CD4-positive, alpha-beta T cell treated with Interferon alpha-2 for 1 hour (primary cell): ENCODE data around the gene TRAK2.
A peak's percentile ranks its signal among the peaks of the same experiment; 100 is the strongest.

Source experiments
- DNase-seq, 2 donors: peaks; one replicate each; pipeline ENCODE4 v3.0.0-alpha.2; 2020 to 2022

Gene TRAK2

DNA sequence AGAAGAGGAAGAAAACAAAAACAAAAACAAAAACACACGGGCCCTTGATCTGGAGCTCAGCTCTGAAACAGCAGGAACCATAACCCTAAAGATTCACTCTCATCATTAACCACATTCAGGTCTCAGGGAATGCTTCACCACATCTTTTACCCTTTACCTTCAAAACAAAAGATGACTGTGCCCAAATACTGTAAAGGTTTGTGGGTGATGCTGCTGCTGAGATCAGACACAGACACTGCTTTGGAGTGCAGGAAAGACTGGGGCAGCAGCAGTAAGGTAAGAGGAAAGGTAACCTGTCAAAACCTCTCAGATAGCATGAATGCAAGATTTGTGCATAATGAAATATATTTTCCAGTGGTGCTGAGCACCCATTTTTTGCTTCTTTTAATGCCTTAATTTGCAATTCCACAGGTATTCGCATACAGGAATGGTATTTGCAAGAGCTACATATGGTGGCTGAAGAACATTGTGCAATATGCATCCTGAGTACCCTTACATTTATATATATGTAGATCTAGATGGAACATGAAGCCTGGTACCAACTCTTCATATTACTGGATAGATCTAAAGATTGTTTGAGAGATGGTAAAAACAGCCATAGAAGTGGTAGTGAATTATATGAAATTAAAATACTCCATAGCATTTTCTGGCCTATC, 90.1 kb downstream of the TRAK2 start:
- DNase-seq, result no peak

DNA sequence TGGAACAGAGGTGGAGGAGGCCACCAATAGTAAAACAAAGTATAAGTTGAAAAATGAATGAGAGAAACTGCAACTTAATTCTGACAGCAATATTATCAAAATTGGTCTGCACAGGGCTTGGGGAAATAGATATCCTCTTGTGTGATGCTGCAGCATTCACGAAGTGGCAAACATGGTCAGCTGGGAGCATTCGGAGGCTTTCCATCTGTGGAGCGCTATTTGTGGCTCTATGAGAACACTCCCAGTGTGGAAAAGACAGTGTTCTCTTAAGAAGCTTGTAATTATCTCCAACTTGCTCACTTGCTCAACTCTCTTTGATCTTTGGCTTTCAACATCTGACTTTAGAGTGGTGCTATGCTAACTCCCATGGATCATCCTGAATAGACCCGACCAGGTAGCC, 91.0 kb downstream of the TRAK2 start:
- no peak for DNase-seq

DNA sequence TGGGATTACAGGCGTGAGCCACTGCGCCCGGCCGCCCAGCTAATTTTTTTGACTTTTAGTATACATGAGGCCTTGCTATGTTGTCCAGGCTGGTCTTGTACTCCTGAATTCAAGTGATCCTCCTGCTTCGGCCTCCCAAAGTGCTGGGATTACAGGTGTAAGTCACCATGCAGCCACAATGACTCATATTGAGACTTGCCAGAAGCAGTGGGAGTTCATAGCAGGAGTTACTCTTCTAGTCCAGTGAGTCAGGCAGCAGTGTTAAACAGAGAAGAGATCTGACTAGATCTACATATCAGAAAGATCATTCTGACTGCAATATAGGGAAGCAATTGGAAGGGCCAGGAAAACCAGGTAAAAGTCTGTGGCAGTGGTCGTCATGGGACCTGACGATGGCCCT, 92.6 kb downstream of the TRAK2 start:
- DNase-seq, result no peak

DNA sequence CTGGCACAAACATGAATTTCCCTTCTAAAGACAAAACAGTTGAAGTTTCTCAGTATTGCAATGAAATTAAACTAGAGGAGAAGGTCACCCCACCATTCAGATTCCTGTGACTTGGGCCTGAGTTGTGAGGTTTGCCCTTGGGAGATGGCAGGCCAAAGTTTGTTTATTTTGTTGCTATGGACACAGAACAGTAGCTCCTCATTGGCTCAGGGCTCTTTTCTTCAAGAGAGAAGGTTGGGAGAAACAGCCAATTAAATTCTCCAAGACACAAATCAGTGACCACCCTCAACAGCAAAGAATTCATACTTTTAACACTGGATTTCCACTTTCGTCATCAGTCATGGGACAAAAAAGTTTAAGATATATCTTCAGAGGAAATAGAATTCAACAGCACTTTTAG, 94.0 kb downstream of the TRAK2 start, which contains the start of gene FLACC1:
Gene FLACC1 (minus strand): TSS at position 125 of the 400 bp plus-strand sequence. CDS start 5,941 bp downstream, outside the sequence.
- peak in 1 of 2 donors; percentile 6 for DNase-seq

DNA sequence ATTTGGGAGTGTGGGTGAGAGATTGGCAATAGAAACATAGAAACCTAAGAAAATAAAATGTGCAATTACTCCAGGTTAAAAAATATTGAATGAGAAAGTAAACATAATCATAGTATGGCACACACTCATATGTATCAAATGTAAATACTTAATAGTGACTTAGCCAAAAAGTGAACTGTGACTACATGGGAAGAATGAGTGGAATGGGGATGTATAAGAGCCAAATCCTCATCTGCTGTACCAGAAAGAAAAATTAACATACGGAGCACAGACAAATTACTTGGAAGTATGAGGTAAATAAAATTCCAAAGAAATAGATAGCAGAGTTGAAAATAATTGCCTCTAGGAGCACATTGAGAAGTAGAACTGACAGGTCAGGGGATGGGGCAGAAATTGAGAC, 98.1 kb downstream of the TRAK2 start:
- DNase-seq, result no peak

DNA sequence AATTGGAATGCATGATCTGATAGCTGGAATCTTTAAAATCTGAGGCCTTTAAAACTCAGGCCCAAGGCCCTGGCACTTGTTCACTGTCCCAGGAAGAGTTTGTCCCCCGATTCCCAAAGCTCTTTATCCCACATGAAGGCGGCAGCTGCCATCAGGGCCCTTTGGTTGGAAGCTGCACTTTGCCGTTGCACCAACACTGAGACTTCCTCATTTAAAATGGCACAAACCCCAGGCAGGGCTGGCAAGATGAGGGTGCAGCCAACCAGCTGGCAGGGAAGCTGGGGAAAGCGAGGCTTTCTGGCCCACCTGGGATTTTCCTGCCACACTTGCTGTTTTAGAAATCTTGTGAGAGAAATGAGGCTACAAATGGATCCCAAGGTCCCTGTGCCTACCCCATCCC, 100.4 kb downstream of the TRAK2 start:
- DNase-seq, result no peak

DNA sequence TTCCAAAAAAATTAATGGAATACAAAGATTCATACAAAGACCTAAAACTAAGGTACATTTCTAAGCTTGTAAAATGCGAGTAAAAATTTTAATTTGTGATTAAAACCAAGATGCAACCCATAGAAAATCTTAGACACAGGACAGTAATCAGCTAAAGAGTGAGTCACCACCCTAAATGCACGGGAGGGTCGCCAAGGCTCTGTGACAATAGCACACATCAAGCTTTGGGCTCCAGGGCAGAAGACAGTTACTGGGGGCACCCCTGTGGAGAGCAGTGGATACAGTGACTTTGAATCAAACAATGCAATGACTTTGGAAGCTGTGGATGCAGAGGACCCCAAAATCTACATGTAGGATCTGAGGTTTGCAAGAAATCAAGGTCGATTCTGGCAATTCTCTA, 101.7 kb downstream of the TRAK2 start:
- no peak for DNase-seq

DNA sequence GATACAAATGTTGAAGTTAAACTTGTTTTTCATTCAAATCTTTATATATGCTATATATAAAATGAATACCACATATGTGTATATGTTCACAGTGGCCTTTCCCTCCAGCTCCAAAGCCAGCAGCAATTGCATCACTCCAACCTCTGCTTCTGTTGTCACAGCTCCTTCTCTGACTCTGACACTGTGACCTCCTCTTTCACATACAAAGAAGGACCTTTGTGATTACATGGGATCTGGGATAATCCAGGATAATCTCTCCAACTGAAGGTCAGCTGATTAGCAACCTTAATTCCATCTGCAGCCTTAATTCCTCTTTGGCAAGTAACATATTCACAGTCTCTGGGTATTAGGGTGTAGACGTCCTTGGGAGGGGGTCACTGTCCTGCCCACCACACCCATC, 102.5 kb downstream of the TRAK2 start:
- DNase-seq, result no peak

DNA sequence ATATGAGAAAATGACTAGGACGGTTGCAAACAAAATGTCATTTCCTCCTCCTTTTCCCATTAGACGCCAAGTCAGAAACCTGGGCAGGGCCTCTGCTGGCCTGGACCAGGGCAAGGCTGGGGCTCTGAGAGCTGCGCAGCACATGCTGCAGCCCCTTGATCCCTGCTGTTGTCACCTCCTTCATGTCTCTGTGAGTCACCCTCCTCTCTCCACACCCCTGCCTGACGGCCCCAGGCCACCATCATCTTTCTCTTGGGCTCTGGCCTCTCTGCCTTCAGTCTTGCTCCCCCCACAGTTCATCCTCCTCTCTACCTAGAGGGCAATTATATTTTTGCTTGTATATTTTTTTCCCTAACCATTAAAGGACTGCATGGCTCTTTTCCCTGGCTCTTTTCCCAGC, 104.1 kb downstream of the TRAK2 start:
- DNase-seq, result no peak

DNA sequence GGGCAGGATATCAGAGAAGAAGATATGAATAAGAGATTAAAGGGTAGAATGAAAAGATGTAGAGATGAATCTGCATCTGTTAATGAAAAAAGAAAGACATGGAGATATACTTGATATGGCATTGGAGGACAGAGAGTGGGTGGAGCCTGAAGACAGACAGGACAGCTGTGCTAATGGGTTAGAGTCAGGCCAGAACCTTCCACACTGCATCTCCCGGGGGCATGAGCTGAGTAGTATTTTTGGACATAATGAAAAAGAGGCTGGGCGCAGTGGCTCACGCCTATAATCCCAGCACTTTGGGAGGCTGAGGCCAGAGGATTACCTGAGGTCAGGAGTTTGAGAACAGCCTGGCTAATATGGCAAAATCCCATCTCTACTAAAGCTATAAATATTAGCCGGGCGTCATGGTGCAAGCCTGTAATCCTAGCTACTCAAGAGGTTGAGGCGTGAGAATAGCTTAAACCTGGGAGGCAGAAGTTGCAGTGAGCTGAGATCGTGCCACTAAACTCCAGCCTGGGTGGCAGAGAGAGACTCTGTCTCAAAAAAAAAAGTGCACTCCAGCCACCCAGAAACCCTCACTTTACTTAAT, 105.5 kb downstream of the TRAK2 start:
- DNase-seq, result no peak

DNA sequence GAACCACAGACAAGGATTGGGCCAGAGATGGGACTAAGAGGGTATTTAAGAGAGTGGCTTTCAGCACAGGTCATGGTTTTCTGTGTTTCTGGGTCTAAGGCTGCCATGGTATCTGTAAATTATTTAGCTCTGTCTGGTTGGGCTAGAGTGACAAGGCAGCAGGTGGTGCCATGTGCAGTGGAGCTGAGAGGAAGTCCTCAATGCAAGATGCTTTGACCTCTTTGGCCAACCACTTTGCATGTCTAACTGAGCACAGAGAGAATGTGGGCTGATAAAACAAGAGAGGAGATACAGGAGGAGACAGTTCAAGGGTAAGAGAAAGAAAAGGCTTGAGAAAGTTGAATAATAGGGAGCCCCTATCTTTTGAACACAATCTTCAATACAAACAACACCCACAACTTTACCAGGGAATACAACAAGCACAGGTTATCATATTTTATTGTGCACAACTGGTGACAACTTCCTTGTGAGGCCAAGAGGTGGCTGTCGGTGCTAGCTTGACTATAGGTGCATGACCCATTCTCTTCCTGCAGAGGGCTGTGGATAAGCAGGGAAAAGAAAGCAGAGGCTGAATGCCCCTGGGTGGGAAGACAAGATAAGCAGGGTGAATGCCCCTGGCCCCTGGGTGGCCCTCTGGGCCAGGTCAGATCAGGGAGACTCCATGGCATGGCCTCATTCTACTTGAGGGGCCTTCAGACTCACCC, 106.4 kb downstream of the TRAK2 start:
- DNase-seq, result no peak

DNA sequence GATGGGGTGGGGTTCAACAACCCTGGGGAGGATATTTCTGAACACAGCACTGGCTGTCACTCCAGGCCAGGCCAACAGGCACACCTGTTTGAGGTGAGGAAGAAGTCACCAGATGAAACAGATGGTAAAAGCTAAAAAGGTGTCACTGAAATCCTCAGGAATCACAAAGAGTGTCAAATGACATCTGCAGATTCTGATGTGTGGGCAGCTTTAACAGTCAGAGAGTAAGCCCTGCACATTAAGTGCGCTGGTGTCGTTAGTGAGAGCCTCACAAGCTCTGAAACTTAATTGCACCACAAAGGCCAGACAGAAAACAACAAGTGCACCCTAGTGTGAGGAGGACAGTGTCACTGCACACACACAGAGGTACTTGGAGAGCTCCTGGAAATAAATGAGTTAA, 107.7 kb downstream of the TRAK2 start:
- no peak for DNase-seq

DNA sequence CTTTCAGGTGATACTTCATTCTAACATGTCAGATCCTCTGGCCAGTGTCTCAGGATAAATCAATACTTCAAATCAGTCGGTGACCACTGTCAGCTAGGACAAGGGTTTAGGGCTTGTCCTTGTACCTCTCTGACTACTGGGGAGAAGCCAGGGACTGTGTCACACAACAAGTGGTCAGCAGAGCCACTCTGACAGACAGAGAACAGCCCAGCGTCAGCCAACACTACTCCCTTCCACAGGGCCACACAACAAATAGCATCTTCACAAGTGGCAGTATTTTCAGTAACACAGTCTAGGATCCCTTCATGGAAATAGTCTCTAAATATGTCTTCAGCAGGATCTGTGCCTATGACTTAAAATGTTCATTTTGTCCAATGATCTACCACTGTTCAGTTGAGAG, 108.3 kb downstream of the TRAK2 start:
- DNase-seq, result no peak

DNA sequence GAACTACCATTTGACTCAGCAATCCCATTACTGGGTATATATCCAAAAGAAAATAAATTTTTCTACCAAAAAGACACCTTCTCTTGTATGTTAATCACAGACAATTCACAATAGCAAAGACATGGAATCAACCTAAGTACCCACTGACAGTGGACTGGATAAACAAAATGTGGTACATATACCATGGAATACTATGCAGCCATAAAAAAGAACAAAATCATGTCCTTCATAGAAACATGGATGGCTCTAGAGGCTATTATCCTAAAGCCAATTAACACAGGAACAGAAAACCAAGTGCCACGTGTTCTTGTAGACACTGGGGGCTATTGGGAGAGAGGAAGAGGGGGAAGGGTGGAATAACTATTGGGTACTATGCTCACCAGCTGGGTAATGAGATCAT, 121.8 kb downstream of the TRAK2 start:
- no peak for DNase-seq

DNA sequence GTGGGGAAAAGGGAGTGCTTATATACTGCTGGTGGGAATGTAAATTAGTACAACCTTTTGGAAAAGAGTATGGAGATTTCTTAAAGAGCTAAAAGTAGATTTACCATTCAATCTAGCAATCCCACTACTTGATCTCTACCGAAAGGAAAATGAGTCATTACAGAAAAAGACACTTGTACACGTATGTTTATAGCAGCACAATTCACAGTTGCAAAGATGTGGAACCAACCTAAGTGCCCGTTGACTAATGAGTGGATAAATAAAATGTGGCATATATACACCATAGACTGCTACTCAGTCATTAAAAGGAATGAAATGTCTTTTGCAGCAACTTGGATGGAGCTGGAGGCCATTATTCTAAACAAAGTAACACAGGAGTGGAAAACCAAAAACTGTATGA, 123.6 kb downstream of the TRAK2 start:
- DNase-seq, result no peak
